Measurements from ENCODE around the gene SERINC5. TPM values are rescaled to one million over a fixed set of nuclear protein-coding genes. Genes with fewer than 3 reads are reported as not detected.

SERINC5 gene
- total RNA-seq, 2 donors from 2014 or later: 12.8 to 13.9 TPM

DNA sequence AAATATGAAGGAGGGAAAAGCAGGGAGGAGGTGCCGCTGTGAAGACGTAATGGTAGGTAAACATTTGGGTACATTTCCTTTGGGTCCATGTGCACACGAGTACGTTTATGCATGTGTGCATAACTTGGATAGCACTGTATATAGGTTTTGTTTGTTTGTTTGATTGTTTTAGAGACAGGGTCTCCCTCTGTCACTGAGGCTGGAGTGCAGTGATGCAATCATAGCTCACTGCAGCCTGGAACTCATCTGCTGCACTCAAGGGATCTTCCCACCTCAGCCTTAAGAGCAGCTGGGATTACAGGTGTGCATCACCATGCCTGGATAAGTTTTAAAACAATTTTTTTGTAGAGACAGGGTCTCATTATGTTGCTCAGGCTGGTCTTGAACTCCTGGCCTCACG is 126.7 kb downstream of the SERINC5 start:
- no peak overlapping the region for H3K27ac ChIP-seq
- H3K4me3 ChIP-seq: no peak overlapping the region
- DNase-seq (ENCODE audit: low spot score) (no peak), ATAC-seq (ENCODE audit: insufficient number of reproducible peaks, low FRiP score, low read depth) (no peak)
- no peaks in the 10 kb centered on the region for H3K36me3 ChIP-seq
- no peaks in the 10 kb centered on the region for H3K27me3 ChIP-seq (replicated peaks; ENCODE audit: insufficient read depth)
- no peaks in the 10 kb centered on the region for H3K9me3 ChIP-seq
- TF ChIP-seq, protein P1, sequence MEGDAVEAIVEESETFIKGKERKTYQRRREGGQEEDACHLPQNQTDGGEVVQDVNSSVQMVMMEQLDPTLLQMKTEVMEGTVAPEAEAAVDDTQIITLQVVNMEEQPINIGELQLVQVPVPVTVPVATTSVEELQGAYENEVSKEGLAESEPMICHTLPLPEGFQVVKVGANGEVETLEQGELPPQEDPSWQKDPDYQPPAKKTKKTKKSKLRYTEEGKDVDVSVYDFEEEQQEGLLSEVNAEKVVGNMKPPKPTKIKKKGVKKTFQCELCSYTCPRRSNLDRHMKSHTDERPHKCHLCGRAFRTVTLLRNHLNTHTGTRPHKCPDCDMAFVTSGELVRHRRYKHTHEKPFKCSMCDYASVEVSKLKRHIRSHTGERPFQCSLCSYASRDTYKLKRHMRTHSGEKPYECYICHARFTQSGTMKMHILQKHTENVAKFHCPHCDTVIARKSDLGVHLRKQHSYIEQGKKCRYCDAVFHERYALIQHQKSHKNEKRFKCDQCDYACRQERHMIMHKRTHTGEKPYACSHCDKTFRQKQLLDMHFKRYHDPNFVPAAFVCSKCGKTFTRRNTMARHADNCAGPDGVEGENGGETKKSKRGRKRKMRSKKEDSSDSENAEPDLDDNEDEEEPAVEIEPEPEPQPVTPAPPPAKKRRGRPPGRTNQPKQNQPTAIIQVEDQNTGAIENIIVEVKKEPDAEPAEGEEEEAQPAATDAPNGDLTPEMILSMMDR (IDR thresholded peaks at IDR 0.05): no peak
- H3K4me1 ChIP-seq (ENCODE audit: control insufficient read depth in 1 of 2, low read depth in 2 of 2): no peaks in the 10 kb centered on the region

GRCh38 chr5:80128141-80128540 is 127.7 kb downstream of the SERINC5 start:
- Histone ChIP-seq H3K9me3 (no peaks in the 10 kb centered on the region), H3K27ac (no peak overlapping the region), H3K4me3 (no peak overlapping the region), H3K27me3 (replicated peaks; ENCODE audit: insufficient read depth) (no peaks in the 10 kb centered on the region), H3K4me1 (ENCODE audit: control insufficient read depth in 1 of 2, low read depth in 2 of 2) (no peaks in the 10 kb centered on the region), H3K36me3 (no peaks in the 10 kb centered on the region)
- ATAC-seq (ENCODE audit: insufficient number of reproducible peaks, low FRiP score, low read depth) (no peak), DNase-seq (ENCODE audit: low spot score) (no peak)
- TF ChIP-seq, protein P1 (IDR thresholded peaks at IDR 0.05): no peak

DNA sequence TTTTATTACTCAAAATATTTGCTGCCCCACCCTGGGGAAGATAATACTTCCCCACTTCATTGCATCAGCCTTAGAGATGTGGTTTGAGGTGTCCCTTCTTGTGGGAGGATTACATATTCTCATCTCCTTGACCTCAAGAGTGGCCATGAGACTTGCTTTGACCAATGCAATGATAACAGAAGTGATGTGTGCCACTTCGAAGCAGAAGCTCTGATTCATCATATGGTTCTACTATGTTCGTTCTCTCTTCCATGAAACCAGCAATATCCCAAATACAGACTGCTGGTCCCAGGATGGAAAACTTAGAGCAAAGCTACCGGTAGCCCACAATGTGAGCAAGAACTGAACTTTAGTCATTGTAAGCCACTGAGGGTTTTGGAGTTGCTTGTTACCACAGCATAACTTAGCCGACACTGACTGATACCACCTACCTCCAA is 128.7 kb downstream of the SERINC5 start:
- H3K27me3 ChIP-seq (replicated peaks; ENCODE audit: insufficient read depth): no peaks in the 10 kb centered on the region

GRCh38 chr5:80125962-80126480 is 129.8 kb downstream of the SERINC5 start:
- DNase-seq (ENCODE audit: low spot score): no peak
- H3K27ac ChIP-seq: no peak overlapping the region

More for the DNA sequence above, 128.7 kb downstream of the SERINC5 start:
- no peak overlapping the region for H3K4me3 ChIP-seq
- no peaks in the 10 kb centered on the region for H3K4me1 ChIP-seq (ENCODE audit: control insufficient read depth in 1 of 2, low read depth in 2 of 2)
- H3K36me3 ChIP-seq: no peaks in the 10 kb centered on the region
- H3K9me3 ChIP-seq: no peaks in the 10 kb centered on the region
- ATAC-seq (ENCODE audit: insufficient number of reproducible peaks, low FRiP score, low read depth) (peak; percentile 27), DNase-seq (ENCODE audit: low spot score) (no peak)
- TF ChIP-seq, protein P1 (IDR thresholded peaks at IDR 0.05): no peak
- H3K27ac ChIP-seq: no peak overlapping the region

DNA sequence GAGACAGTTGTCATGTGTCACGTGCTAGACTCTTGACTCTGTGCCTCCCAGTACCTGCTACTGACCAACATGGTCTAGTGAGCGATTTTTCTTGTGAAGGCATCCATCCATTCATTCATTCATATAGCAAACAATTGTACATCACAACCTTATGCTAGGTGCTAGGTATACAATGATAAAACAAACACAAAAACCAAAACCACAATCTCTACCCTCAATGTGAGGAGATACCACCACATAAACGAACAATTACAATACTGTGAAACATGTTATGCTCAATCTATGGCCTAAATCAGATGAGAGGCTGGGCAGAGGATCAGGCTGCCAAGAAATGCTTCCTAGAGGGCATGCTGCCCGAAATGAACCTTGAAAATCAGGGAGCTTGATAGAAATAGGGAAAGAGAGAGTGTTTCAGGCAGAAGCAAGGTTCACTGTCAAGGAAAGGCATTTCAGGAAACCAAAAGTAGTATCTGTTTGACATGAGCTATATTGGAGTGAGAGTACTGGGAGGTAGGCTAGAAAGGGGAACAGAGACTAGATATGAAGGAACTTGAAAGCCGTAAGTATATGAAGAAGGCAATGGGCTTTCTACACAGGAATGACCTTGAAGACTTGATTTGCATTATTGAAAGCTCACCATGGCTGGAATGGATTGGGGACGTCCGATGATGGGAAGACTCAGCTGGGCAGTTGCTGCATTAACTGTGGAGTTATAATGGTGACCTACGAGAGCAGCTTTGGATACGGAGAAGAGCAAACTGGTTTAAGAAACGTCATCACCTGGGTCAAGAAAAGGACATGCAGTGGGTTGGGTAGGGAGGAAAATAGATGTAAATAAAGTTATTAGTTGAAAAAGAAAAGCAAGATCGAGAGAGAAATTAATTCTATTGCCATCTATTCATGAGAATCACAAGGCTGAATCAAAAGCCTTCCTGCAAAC is 130.6 kb downstream of the SERINC5 start:
- H3K27ac ChIP-seq: no peak overlapping the region
- no peak for DNase-seq (ENCODE audit: low spot score)
- H3K4me1 ChIP-seq (ENCODE audit: control insufficient read depth in 1 of 2, low read depth in 2 of 2): no peaks in the 10 kb centered on the region
- H3K4me3 ChIP-seq: no peak overlapping the region
- no peak for ATAC-seq (ENCODE audit: insufficient number of reproducible peaks, low FRiP score, low read depth)
- no peaks in the 10 kb centered on the region for H3K27me3 ChIP-seq (replicated peaks; ENCODE audit: insufficient read depth)
- TF ChIP-seq, protein P1 (IDR thresholded peaks at IDR 0.05): no peak
- H3K9me3 ChIP-seq: no peaks in the 10 kb centered on the region
- H3K36me3 ChIP-seq: no peaks in the 10 kb centered on the region

More at GRCh38 chr5:80125962-80126480, 129.8 kb downstream of the SERINC5 start:
- Histone ChIP-seq H3K4me3 (no peak overlapping the region), H3K27me3 (replicated peaks; ENCODE audit: insufficient read depth) (no peaks in the 10 kb centered on the region), H3K9me3 (no peaks in the 10 kb centered on the region), H3K36me3 (no peaks in the 10 kb centered on the region), H3K4me1 (ENCODE audit: control insufficient read depth in 1 of 2, low read depth in 2 of 2) (no peaks in the 10 kb centered on the region)
- no peak for ATAC-seq (ENCODE audit: insufficient number of reproducible peaks, low FRiP score, low read depth)
- TF ChIP-seq, protein P1 (IDR thresholded peaks at IDR 0.05): no peak
